SK-N-SH (cell line): ENCODE measurements around the gene LARP1. TPM values are rescaled to one million over a fixed set of nuclear protein-coding genes. Genes with fewer than 3 reads are reported as not detected.

Experiments used
- CTCF ChIA-PET: fragments of 300-600, 350-600 bp; formaldehyde crosslinking; extraction: SDS; loops from one replicate; lab custom pipeline; 2021; lab: Yijun Ruan, JAX
- POLR2A ChIA-PET: fragments of 350-600 bp; sonication (Branson Sonifier 250); formaldehyde crosslinking; extraction: SDS; loops from one replicate; lab custom pipeline; 2020; ENCODE audit warnings: antibody characterized with exemption, inconsistent platforms; lab: Yijun Ruan, JAX
- DNase-seq: peaks from one replicate; pipeline ENCODE4 v3.0.0; 2012
- H2AFZ ChIP-seq: fragments of 200-600 bp; sonication (generic); 2 replicates; pipeline ENCODE4 v1.8.1; 2016; ENCODE audit warnings: antibody characterized with exemption, mild to moderate bottlenecking, low read depth
- H3F3A ChIP-seq: fragments of 200-600 bp; sonication (generic); replicated peaks from 2 replicates; pipeline ENCODE3; 2016; ENCODE audit warnings: antibody characterized with exemption, mild to moderate bottlenecking; ENCODE audit not compliant: insufficient read depth
- H3K27ac ChIP-seq, 2 experiments: fragments of 200-500 bp in 1 of 2; fragments of 200-600 bp in 1 of 2; sonication (Bioruptor generic) in 1 of 2; sonication (generic), shearing (Covaris generic) in 1 of 2; 2 replicates each; pipeline versions ENCODE4 v1.5.1 to v1.6.1; 2014 to 2016; ENCODE audit warnings: low read depth in 2 of 2, inconsistent platforms in 1 of 2, low read length in 1 of 2, mild to moderate bottlenecking in 1 of 2, mixed read lengths in 1 of 2
- H3K27me3 ChIP-seq: fragments of 200-600 bp; sonication (generic), shearing (Covaris generic); 2 replicates; pipeline ENCODE4 v1.6.1; 2016; ENCODE audit warnings: mixed run types; ENCODE audit not compliant: insufficient read depth
- H3K36me3 ChIP-seq, 2 experiments: fragments of 200-500 bp in 1 of 2; fragments of 200-600 bp in 1 of 2; sonication (Bioruptor generic) in 1 of 2; sonication (generic) in 1 of 2; replicated peaks in 1 of 2; 2 replicates each; pipeline versions ENCODE3 to v1.5.1; 2014 to 2016; ENCODE audit warnings: low read length in 1 of 2, mild to moderate bottlenecking in 1 of 2; ENCODE audit not compliant: insufficient read depth in 2 of 2, control insufficient read depth in 1 of 2
- H3K4me1 ChIP-seq, 2 experiments: fragments of 200-500 bp in 1 of 2; fragments of 200-600 bp in 1 of 2; sonication (Bioruptor generic) in 1 of 2; sonication (generic), shearing (Covaris generic) in 1 of 2; 2 replicates each; pipeline versions ENCODE4 v1.5.1 to v1.6.1; 2014 to 2016; ENCODE audit warnings: low read depth in 1 of 2, low read length in 1 of 2, mixed run types in 1 of 2; ENCODE audit not compliant: insufficient read depth in 2 of 2, control insufficient read depth in 1 of 2
- H3K4me2 ChIP-seq: fragments of 200-600 bp; sonication (generic), shearing (Covaris generic); 2 replicates; pipeline ENCODE4 v1.6.1; 2017; ENCODE audit warnings: mixed run types
- H3K4me3 ChIP-seq, 2 experiments: fragments of 200-500 bp in 1 of 2; fragments of 200-600 bp in 1 of 2; sonication (Bioruptor generic) in 1 of 2; sonication (generic), shearing (Covaris generic) in 1 of 2; 2 replicates each; pipeline versions ENCODE4 v1.5.1 to v1.8.1; 2014 to 2016; ENCODE audit warnings: low read depth in 2 of 2, inconsistent platforms in 1 of 2, low read length in 1 of 2, mild to moderate bottlenecking in 1 of 2, mixed read lengths in 1 of 2, moderate library complexity in 1 of 2
- H3K79me2 ChIP-seq: fragments of 200-600 bp; sonication (generic); 2 replicates; pipeline ENCODE4 v1.8.1; 2017; ENCODE audit warnings: mild to moderate bottlenecking; ENCODE audit not compliant: insufficient read depth
- H3K9ac ChIP-seq: fragments of 200-600 bp; sonication (generic); 2 replicates; pipeline ENCODE4 v1.6.1; 2017; ENCODE audit warnings: mixed run types
- H3K9me2 ChIP-seq: fragments of 200-600 bp; sonication (generic); 2 replicates; pipeline ENCODE4 v1.6.1; 2017; ENCODE audit warnings: mixed run types
- H3K9me3 ChIP-seq: fragments of 200-600 bp; sonication (generic); 2 replicates; pipeline ENCODE4 v1.6.1; 2017; ENCODE audit warnings: mixed run types, mild to moderate bottlenecking, moderate library complexity
- H4K20me1 ChIP-seq: fragments of 200-600 bp; sonication (generic); 2 replicates; pipeline ENCODE4 v1.6.1; 2017; ENCODE audit warnings: mild to moderate bottlenecking, mixed run types; ENCODE audit not compliant: insufficient read depth
- EP300 ChIP-seq, 2 experiments: IDR thresholded peaks; 2 replicates each; pipeline versions ENCODE4 v1.4.0 to v1.6.1; 2012; ENCODE audit warnings: borderline replicate concordance in 1 of 2, low read depth in 1 of 2, low read length in 1 of 2
- EZH2phosphoT487 ChIP-seq: fragments of 200-600 bp; sonication (generic); IDR thresholded peaks from 2 replicates; pipeline ENCODE4 v1.6.1; 2017; ENCODE audit warnings: low read depth, mixed run types, mild to moderate bottlenecking, antibody characterized with exemption, moderate library complexity, borderline replicate concordance
- FOSL2 ChIP-seq: IDR thresholded peaks from 2 replicates; pipeline ENCODE4 v1.4.0; 2012; ENCODE audit warnings: low read depth, mild to moderate bottlenecking, moderate library complexity, borderline replicate concordance
- FOXM1 ChIP-seq: IDR thresholded peaks from 2 replicates; pipeline ENCODE4 v1.4.0; 2012; ENCODE audit warnings: low read depth, mild to moderate bottlenecking
- JUND ChIP-seq: IDR thresholded peaks from 2 replicates; pipeline ENCODE4 v1.4.0; 2012
- NFIC ChIP-seq: IDR thresholded peaks from 2 replicates; pipeline ENCODE4 v1.4.0; 2012; ENCODE audit warnings: borderline replicate concordance
- NRF1 ChIP-seq: IDR thresholded peaks from 2 replicates; pipeline ENCODE4 v1.6.1; 2012; ENCODE audit warnings: low read depth, mild to moderate bottlenecking, low read length
- RAD21 ChIP-seq: IDR thresholded peaks from 2 replicates; pipeline ENCODE4 v1.6.1; 2012; ENCODE audit warnings: mild to moderate bottlenecking, low read length
- RFX5 ChIP-seq: IDR thresholded peaks from 2 replicates; pipeline ENCODE4 v1.6.1; 2012; ENCODE audit warnings: mild to moderate bottlenecking, improper control_type of control experiment, low read length
- SIN3A ChIP-seq: IDR thresholded peaks from 2 replicates; pipeline ENCODE4 v1.6.1; 2012; ENCODE audit warnings: low read depth, mild to moderate bottlenecking, low read length, moderate library complexity, borderline replicate concordance
- SMC3 ChIP-seq: IDR thresholded peaks from 2 replicates; pipeline ENCODE4 v1.6.1; 2012; ENCODE audit warnings: low read depth, low read length, improper control_type of control experiment
- TCF12 ChIP-seq: IDR thresholded peaks from 2 replicates; pipeline ENCODE4 v1.4.0; 2012
- TEAD4 ChIP-seq: IDR thresholded peaks from 2 replicates; pipeline ENCODE4 v1.4.0; 2012; ENCODE audit warnings: mild to moderate bottlenecking, borderline replicate concordance; ENCODE audit not compliant: insufficient read depth
- YY1 ChIP-seq: IDR thresholded peaks from 2 replicates; pipeline ENCODE4 v1.4.0; 2012; ENCODE audit warnings: low read depth, mild to moderate bottlenecking
- WGBS: methylation state at CpG from one replicate; pipeline ENCODE4 v1.1.6; 2017; ENCODE audit warnings: low lambda C conversion rate; 5-methylcytosine and 5-hydroxymethylcytosine counted together
- polyA plus RNA-seq, 3 experiments: library from polyadenylated mRNA; depleted of rRNA; stranded (reverse); fragments of >200 nt; gene quantifications; 2 replicates each; pipeline ENCODE4 v1.2.3, GENCODE V29; 2012
- TF ChIP-seq, protein P1 (sequence below): IDR thresholded peaks from 2 replicates; pipeline ENCODE4 v1.4.0; 2012; ENCODE audit warnings: low read depth
- TF ChIP-seq, protein P2 (sequence below): IDR thresholded peaks from 2 replicates; pipeline ENCODE4 v1.4.0; 2012; ENCODE audit warnings: low read depth, borderline replicate concordance
- TF ChIP-seq, protein P3 (sequence below): IDR thresholded peaks from 2 replicates; pipeline ENCODE4 v1.6.1; 2012; ENCODE audit warnings: mild to moderate bottlenecking, low read depth, low read length, moderate library complexity
- TF ChIP-seq, protein P4 (sequence below): IDR thresholded peaks from 2 replicates; pipeline ENCODE4 v1.4.0; 2012; ENCODE audit warnings: low read depth, borderline replicate concordance
- TF ChIP-seq, protein P5 (sequence below): fragments of 150-350 bp; IDR thresholded peaks from 2 replicates; pipeline ENCODE4 v1.6.1; 2016; ENCODE audit warnings: mild to moderate bottlenecking, low read depth, low read length

LARP1 gene
- polyA plus RNA-seq, 1 of the 3 experiments (the other 2 are of a cell fraction), result 57.4 TPM

DNA sequence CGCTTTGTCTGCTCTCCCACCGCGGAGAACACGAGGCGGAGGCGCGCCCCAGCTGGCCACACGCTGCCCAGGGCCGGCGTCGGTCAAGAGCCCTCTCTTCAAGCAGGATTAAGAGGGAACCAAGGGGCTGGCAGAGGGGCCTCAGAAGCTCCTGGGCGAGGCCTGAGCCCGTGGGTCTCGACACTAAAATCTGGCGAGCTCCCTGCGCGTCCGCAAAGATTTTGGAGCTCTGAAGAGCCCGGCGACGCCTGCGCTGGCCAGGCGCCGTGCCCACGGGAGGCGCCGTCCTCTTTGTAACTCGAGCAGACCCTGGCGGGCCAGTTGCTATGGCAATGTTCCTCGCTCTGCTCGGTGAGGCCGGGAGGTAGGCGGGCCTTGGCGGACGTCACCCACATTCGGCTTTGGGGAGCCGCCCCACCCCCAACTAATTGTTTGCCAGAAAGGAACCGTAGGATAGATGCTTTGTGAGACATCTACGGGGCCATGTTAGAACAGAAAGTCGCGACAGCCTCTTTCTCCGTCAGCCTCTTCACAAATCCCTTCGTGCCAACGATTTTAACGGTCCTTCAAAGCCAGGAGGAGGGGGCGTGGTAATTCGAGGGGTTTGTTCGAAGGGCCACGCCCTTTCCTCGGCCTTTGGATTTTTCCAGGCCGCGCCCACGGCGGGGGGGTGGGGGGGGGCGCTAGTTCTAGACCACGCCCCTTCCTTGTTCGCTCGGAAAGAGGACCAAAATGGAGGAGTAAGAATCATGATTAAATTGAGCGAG, 102.5 kb downstream of the LARP1 start (continued):
- TF ChIP-seq, protein P1, sequence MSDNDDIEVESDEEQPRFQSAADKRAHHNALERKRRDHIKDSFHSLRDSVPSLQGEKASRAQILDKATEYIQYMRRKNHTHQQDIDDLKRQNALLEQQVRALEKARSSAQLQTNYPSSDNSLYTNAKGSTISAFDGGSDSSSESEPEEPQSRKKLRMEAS, result peak; percentile 96
- TF ChIP-seq TEAD4, result no peak
- TF ChIP-seq EP300 (IDR thresholded peaks at IDR 0.05; ENCODE audit: borderline replicate concordance in 1 of 2, low read depth in 1 of 2, low read length in 1 of 2), result peak in 1 of 2 experiments; percentile 27; a peak in 1 of 4 replicates
- peak; percentile 2; the same call in 1 of the 2 replicates for TF ChIP-seq FOSL2
- TF ChIP-seq, protein P2, sequence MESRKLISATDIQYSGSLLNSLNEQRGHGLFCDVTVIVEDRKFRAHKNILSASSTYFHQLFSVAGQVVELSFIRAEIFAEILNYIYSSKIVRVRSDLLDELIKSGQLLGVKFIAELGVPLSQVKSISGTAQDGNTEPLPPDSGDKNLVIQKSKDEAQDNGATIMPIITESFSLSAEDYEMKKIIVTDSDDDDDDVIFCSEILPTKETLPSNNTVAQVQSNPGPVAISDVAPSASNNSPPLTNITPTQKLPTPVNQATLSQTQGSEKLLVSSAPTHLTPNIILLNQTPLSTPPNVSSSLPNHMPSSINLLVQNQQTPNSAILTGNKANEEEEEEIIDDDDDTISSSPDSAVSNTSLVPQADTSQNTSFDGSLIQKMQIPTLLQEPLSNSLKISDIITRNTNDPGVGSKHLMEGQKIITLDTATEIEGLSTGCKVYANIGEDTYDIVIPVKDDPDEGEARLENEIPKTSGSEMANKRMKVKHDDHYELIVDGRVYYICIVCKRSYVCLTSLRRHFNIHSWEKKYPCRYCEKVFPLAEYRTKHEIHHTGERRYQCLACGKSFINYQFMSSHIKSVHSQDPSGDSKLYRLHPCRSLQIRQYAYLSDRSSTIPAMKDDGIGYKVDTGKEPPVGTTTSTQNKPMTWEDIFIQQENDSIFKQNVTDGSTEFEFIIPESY, result no peak
- TF ChIP-seq, protein P3, sequence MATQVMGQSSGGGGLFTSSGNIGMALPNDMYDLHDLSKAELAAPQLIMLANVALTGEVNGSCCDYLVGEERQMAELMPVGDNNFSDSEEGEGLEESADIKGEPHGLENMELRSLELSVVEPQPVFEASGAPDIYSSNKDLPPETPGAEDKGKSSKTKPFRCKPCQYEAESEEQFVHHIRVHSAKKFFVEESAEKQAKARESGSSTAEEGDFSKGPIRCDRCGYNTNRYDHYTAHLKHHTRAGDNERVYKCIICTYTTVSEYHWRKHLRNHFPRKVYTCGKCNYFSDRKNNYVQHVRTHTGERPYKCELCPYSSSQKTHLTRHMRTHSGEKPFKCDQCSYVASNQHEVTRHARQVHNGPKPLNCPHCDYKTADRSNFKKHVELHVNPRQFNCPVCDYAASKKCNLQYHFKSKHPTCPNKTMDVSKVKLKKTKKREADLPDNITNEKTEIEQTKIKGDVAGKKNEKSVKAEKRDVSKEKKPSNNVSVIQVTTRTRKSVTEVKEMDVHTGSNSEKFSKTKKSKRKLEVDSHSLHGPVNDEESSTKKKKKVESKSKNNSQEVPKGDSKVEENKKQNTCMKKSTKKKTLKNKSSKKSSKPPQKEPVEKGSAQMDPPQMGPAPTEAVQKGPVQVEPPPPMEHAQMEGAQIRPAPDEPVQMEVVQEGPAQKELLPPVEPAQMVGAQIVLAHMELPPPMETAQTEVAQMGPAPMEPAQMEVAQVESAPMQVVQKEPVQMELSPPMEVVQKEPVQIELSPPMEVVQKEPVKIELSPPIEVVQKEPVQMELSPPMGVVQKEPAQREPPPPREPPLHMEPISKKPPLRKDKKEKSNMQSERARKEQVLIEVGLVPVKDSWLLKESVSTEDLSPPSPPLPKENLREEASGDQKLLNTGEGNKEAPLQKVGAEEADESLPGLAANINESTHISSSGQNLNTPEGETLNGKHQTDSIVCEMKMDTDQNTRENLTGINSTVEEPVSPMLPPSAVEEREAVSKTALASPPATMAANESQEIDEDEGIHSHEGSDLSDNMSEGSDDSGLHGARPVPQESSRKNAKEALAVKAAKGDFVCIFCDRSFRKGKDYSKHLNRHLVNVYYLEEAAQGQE, result no peak
- no peak for TF ChIP-seq NFIC

DNA sequence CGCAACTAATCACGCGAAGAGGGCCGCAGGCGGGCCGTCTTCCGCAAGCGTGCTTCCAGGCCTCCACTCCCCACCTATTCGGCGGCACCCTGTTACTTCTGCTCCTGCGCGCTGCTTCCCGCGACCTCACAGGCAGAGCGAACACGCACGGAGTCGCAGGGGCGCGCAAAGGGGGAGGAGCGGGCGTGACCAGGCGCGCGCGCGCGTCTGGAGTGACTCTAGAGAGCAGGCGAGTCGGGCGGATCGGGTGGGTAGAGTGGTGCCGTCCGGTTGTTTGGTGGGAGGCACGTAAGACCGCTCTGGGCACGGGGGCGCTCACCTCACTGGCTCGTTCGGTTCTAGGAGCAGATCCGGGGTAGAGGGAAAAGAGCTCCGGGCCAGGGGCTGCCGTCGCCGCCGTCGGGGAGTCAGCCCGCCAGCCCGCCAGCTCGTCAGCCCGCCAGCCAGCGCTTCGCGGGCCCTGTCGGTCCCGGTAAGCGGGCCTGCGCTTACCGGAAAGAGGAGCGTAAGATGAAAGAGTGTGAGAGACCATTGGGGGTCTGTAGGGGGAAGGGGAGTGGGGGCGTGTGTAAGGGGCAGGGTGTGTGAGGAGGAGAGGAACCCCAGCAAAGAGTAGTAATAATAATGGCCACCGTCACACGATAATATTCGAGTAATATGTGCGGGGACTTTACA, 103.3 kb downstream of the LARP1 start, which contains the start of gene CNOT8:
Gene CNOT8, plus strand, starts transcription at position 331 of the 675 bp plus-strand sequence. CDS start 4,652 bp downstream, outside the sequence.
- Histone ChIP-seq H3K27ac (peak within 1 kb of the TSS; percentile 99 to 100), H3K9me3 (no peaks in the 10 kb centered on the region), H3K4me1 (peaks cover 14 to 17% of the 10 kb centered on the region in 2 experiments), H4K20me1 (peaks cover 36% of the 10 kb centered on the region), H3K4me2 (peak within 1 kb of the TSS; percentile 99), H2AFZ (peak within 1 kb of the TSS; percentile 78), H3K4me3 (peak within 1 kb of the TSS; percentile 62 to 86), H3K79me2 (peaks cover 50% of the 10 kb centered on the region), H3K36me3 (peaks cover 5 to 7% of the 10 kb centered on the region in 2 experiments), H3F3A (peaks cover 16% of the 10 kb centered on the region), H3K27me3 (no peaks in the 10 kb centered on the region), H3K9me2 (no peaks in the 10 kb centered on the region), H3K9ac (peak within 1 kb of the TSS; percentile 98)
- POLR2A ChIA-PET, result interaction anchor here (0.6 to 2.5 kb wide), 5 partner anchors 13 to 176 kb away, joined by 3 to 16 read pairs (median 3); no protein-coding TSS in a partner anchor
- CTCF ChIA-PET, result interaction anchor here (0.6 to 1.6 kb wide), 2 partner anchors 90 to 432 kb away, joined by 3 read pairs; no protein-coding TSS in a partner anchor
- peak; percentile 95 for DNase-seq
- WGBS, result 2% methylated on average over 44 of the region's 65 CpGs
- TF ChIP-seq SIN3A (peak; percentile 63; the same call in 1 of the 2 replicates), SMC3 (no peak), EZH2phosphoT487 (no peak), RAD21 (no peak), FOXM1 (no peak), NRF1 (peak; percentile 69), EP300 (IDR thresholded peaks at IDR 0.05; ENCODE audit: borderline replicate concordance in 1 of 2, low read depth in 1 of 2, low read length in 1 of 2) (no peak), JUND (no peak), NFIC (no peak), TCF12 (no peak), RFX5 (0 out of 2 replicates have a peak, but pooled peaks have one; percentile 8), YY1 (peak; percentile 76)
- TF ChIP-seq, protein P4, sequence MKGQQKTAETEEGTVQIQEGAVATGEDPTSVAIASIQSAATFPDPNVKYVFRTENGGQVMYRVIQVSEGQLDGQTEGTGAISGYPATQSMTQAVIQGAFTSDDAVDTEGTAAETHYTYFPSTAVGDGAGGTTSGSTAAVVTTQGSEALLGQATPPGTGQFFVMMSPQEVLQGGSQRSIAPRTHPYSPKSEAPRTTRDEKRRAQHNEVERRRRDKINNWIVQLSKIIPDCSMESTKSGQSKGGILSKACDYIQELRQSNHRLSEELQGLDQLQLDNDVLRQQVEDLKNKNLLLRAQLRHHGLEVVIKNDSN, result no peak
- TF ChIP-seq, protein P5, sequence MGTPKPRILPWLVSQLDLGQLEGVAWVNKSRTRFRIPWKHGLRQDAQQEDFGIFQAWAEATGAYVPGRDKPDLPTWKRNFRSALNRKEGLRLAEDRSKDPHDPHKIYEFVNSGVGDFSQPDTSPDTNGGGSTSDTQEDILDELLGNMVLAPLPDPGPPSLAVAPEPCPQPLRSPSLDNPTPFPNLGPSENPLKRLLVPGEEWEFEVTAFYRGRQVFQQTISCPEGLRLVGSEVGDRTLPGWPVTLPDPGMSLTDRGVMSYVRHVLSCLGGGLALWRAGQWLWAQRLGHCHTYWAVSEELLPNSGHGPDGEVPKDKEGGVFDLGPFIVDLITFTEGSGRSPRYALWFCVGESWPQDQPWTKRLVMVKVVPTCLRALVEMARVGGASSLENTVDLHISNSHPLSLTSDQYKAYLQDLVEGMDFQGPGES, result no peak
- TF ChIP-seq, protein P1, result no peak; the same call in none of the 2 replicates
